OCI-LY1 (cell line): ENCODE data around the gene ROCK2.

ENCODE experiments used
- H2AFZ ChIP-seq: fragments of 200-600 bp; sonication (generic), shearing (Covaris generic); 2 replicates; pipeline ENCODE4 v1.6.0; 2014; ENCODE audit warnings: antibody characterized with exemption, mild to moderate bottlenecking, low read length
- H3F3A ChIP-seq: fragments of 200-600 bp; sonication (generic), shearing (Covaris generic); 2 replicates; pipeline ENCODE4 v1.6.0; 2014; ENCODE audit warnings: mild to moderate bottlenecking, antibody characterized with exemption, low read length, moderate library complexity; ENCODE audit not compliant: insufficient read depth
- H3K27ac ChIP-seq: fragments of 200-600 bp; sonication (generic); 2 replicates; pipeline ENCODE4 v1.5.1; 2014; ENCODE audit warnings: low read length, mixed run types, mild to moderate bottlenecking, low read depth; ENCODE audit not compliant: poor library complexity, severe bottlenecking
- H3K27me3 ChIP-seq: fragments of 200-600 bp; sonication (generic); 2 replicates; pipeline ENCODE4 v1.6.0; 2014; ENCODE audit warnings: antibody characterized with exemption, mild to moderate bottlenecking, low read length, moderate library complexity; ENCODE audit not compliant: insufficient read depth
- H3K36me3 ChIP-seq: fragments of 200-600 bp; sonication (generic); 2 replicates; pipeline ENCODE4 v1.6.1; 2014; ENCODE audit warnings: mild to moderate bottlenecking, antibody characterized with exemption, low read length, moderate library complexity, mixed read lengths; ENCODE audit not compliant: insufficient read depth
- H3K4me1 ChIP-seq: fragments of 200-600 bp; sonication (generic); 2 replicates; pipeline ENCODE4 v1.5.1; 2014; ENCODE audit warnings: mild to moderate bottlenecking, low read length, moderate library complexity; ENCODE audit not compliant: insufficient read depth, severe bottlenecking
- H3K4me2 ChIP-seq: fragments of 200-600 bp; sonication (generic), shearing (Covaris generic); 2 replicates; pipeline ENCODE4 v1.6.1; 2014; ENCODE audit warnings: low read length
- H3K4me3 ChIP-seq: fragments of 200-600 bp; sonication (generic); 2 replicates; pipeline ENCODE4 v1.5.1; 2014; ENCODE audit warnings: low read length, low read depth, mild to moderate bottlenecking, mixed read lengths; ENCODE audit not compliant: poor library complexity, severe bottlenecking
- H3K79me2 ChIP-seq: fragments of 200-600 bp; shearing (Covaris generic); 2 replicates; pipeline ENCODE4 v1.6.1; 2016; ENCODE audit warnings: mixed run types, low read length, mixed read lengths; ENCODE audit not compliant: insufficient read depth
- H3K9ac ChIP-seq: fragments of 200-600 bp; sonication (generic), shearing (Covaris generic); 2 replicates; pipeline ENCODE4 v1.6.1; 2014; ENCODE audit warnings: mild to moderate bottlenecking, low read length, mixed read lengths
- H3K9me2 ChIP-seq: fragments of 200-600 bp; sonication (generic), shearing (Covaris generic); 2 replicates; pipeline ENCODE4 v1.6.1; 2014; ENCODE audit warnings: low read depth, mild to moderate bottlenecking, low read length, mixed read lengths
- H3K9me3 ChIP-seq: fragments of 200-600 bp; shearing (Covaris generic); 2 replicates; pipeline ENCODE4 v1.6.1; 2014; ENCODE audit warnings: low read length, mixed read lengths
- H4K20me1 ChIP-seq: fragments of 200-600 bp; sonication (generic), shearing (Covaris generic); 2 replicates; pipeline ENCODE4 v1.6.0; 2016; ENCODE audit warnings: mild to moderate bottlenecking, low read length; ENCODE audit not compliant: insufficient read depth
- EZH2 ChIP-seq: fragments of 200-600 bp; sonication (generic), shearing (Covaris generic); IDR thresholded peaks from 2 replicates; pipeline ENCODE4 v1.8.0; 2017; ENCODE audit warnings: borderline replicate concordance, mixed run types, mild to moderate bottlenecking, antibody characterized with exemption, low read length, moderate library complexity, mixed read lengths
- TF ChIP-seq, protein P1 (sequence below): fragments of 200-600 bp; sonication (generic), shearing (Covaris generic); IDR thresholded peaks from 2 replicates; pipeline ENCODE4 v1.5.1; 2017; ENCODE audit warnings: mild to moderate bottlenecking, antibody characterized with exemption, low read length, moderate library complexity, mixed read lengths

Gene ROCK2

DNA sequence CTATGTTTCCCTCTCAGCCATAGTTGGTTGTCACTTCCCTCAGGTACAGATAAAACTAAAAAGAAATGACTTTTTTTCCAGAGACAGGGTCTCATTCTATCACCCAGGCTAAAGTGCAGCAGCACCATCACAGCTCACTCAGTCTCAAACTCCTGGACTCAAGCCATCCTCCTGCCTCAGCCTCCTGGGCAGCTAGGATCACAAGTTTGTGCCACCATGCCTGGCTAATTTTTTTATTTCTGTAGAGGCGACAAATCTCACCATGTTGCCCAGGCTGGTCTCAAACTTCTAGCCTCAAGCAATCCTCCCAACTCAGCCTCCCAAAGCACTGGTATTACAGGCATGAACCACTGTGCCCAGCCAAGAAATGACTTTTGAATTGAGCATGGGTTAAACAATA lies 8.2 kb downstream of the ROCK2 start:
- Histone ChIP-seq H3K9ac (no peak overlapping the region), H3K4me2 (no peak overlapping the region), H3K9me3 (peaks cover 6% of the 10 kb centered on the region), H3K79me2 (peaks cover 22% of the 10 kb centered on the region; the same call in 1 of the 2 replicates), H3K4me1 (peaks cover 12% of the 10 kb centered on the region), H3K4me3 (no peak overlapping the region), H3K36me3 (no peaks in the 10 kb centered on the region; the same call in 1 of the 2 replicates), H3K9me2 (no peaks in the 10 kb centered on the region), H3K27ac (no peak overlapping the region), H3K27me3 (no peaks in the 10 kb centered on the region), H4K20me1 (no peaks in the 10 kb centered on the region), H2AFZ (no peak overlapping the region), H3F3A (no peaks in the 10 kb centered on the region)
- TF ChIP-seq EZH2 = no peak
- TF ChIP-seq, protein P1, sequence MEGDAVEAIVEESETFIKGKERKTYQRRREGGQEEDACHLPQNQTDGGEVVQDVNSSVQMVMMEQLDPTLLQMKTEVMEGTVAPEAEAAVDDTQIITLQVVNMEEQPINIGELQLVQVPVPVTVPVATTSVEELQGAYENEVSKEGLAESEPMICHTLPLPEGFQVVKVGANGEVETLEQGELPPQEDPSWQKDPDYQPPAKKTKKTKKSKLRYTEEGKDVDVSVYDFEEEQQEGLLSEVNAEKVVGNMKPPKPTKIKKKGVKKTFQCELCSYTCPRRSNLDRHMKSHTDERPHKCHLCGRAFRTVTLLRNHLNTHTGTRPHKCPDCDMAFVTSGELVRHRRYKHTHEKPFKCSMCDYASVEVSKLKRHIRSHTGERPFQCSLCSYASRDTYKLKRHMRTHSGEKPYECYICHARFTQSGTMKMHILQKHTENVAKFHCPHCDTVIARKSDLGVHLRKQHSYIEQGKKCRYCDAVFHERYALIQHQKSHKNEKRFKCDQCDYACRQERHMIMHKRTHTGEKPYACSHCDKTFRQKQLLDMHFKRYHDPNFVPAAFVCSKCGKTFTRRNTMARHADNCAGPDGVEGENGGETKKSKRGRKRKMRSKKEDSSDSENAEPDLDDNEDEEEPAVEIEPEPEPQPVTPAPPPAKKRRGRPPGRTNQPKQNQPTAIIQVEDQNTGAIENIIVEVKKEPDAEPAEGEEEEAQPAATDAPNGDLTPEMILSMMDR = no peak

DNA sequence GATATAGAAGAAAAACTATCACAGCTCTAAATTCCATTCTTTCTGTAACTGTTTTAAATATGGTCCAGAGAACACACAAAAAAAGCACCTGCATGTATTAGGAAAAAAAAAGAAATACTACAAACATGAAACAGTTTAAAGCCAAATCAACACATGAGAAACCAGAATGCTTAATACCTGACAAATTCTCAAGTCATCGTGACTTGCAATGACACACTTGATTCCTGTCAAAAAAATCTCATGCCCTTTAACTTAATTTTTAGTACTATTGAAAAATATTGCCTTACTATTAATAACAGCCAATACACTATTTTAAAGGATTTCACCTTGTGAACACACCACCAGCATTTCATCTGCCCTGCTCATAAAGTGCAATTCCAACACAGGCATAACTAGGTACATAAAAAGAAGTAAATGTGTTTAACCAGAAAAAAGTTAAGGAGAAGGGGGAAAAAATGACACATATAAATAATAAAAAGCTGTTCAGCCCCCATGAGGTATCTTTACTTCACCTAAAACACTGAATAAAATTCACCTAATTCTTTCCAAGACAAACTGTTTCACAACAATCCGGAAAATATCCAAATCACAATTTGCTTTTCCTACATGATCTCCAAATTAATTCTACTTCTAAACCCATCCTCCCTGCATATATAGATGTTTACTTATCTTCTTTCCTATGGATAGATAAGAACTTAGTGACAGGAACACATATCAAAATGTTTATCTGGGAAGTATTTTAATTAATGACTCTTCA lies 10.8 kb downstream of the ROCK2 start:
- no peaks in the 10 kb centered on the region for H3K27me3 ChIP-seq
- no peak overlapping the region for H2AFZ ChIP-seq
- peaks cover 6% of the 10 kb centered on the region for H3K9me3 ChIP-seq
- peaks cover 16% of the 10 kb centered on the region for H3K79me2 ChIP-seq
- no peaks in the 10 kb centered on the region for H4K20me1 ChIP-seq
- no peaks in the 10 kb centered on the region for H3K4me1 ChIP-seq
- no peak overlapping the region for H3K4me2 ChIP-seq
- H3K9me2 ChIP-seq = no peaks in the 10 kb centered on the region
- TF ChIP-seq EZH2 = no peak
- H3K9ac ChIP-seq = no peak overlapping the region
- no peak overlapping the region for H3K4me3 ChIP-seq
- H3K27ac ChIP-seq = no peak overlapping the region
- H3K36me3 ChIP-seq = no peaks in the 10 kb centered on the region; the same call in 1 of the 2 replicates
- H3F3A ChIP-seq = no peaks in the 10 kb centered on the region

DNA sequence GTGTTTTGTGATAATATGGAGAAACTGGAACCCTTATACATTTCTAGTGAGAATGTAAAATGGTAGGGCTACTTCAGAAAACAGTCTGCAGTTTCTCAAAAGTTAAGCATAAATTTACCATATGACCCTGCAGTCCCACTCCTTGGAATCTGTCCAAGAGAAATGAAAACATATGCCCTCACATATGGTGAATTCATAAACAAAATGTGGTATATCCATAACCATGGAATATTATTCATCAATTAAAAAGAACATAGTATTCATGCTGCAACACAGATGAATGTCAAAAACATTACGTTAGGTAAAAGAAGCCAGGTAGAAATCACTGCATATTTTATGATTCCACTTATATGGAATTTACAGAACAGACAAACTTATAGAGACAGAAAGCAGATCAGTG lies 11.8 kb downstream of the ROCK2 start:
- Histone ChIP-seq H4K20me1 (no peaks in the 10 kb centered on the region), H3K27me3 (no peaks in the 10 kb centered on the region), H3K9me3 (peaks cover 6% of the 10 kb centered on the region), H3K9me2 (no peaks in the 10 kb centered on the region), H3K4me3 (no peak overlapping the region), H3K4me2 (no peak overlapping the region), H3K27ac (no peak overlapping the region), H3F3A (no peaks in the 10 kb centered on the region), H3K36me3 (no peaks in the 10 kb centered on the region), H3K79me2 (peaks cover 16% of the 10 kb centered on the region), H2AFZ (no peak overlapping the region), H3K4me1 (no peaks in the 10 kb centered on the region), H3K9ac (no peak overlapping the region)
- no peak for TF ChIP-seq EZH2

DNA sequence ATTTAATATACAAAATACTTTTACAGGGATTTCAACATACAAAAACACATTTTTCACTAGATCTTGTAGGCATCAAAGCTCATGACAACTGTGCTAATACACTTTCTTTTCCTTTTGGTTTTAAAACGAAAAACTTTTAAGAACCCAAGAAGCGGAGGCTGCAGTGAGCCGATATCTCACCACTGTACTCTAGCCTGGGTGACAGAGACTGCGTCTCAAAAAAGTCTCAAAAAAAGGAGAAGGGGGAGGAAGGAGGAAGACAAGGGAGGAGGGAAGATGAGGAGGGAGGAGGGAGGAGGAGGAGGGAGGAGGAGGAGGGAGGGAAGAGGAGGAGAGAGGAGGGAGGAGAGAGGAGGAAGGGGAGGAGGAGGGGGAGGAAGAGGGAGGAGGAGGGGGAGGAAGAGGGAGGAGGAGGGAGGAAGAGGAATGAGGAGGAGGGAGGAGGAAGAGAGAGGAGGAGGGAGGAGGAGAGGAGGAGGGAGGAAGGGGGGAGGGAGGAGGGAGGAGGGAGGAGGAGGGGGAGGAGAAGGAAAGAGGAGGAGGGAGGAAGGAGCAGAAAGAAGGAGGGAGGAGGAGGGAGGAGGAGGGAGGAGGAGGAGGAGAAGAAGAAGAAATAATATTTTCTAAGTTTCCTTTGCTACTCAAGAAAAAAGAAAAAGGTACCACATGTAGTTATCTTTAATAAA lies 13.8 kb downstream of the ROCK2 start:
- Histone ChIP-seq H3F3A (no peaks in the 10 kb centered on the region), H3K9ac (no peak overlapping the region), H3K79me2 (peaks cover 8% of the 10 kb centered on the region), H2AFZ (no peak overlapping the region), H3K9me3 (peaks cover 4% of the 10 kb centered on the region; the same call in 1 of the 2 replicates), H3K4me2 (no peak overlapping the region), H4K20me1 (no peaks in the 10 kb centered on the region), H3K9me2 (no peaks in the 10 kb centered on the region), H3K36me3 (no peaks in the 10 kb centered on the region), H3K4me1 (no peaks in the 10 kb centered on the region), H3K27ac (no peak overlapping the region), H3K4me3 (no peak overlapping the region), H3K27me3 (no peaks in the 10 kb centered on the region)
- TF ChIP-seq, protein P1 = no peak
- TF ChIP-seq EZH2 = no peak
